CD4-positive, alpha-beta memory T cell (primary cell): ENCODE measurements around the gene NRXN3. TPM values are rescaled to one million over a fixed set of nuclear protein-coding genes. Genes with fewer than 3 reads are reported as not detected.

ENCODE experiments used
- CTCF ChIA-PET: fragments of 350-600 bp; sonication (Branson Sonifier 250); formaldehyde crosslinking; loops from one replicate; lab custom pipeline; 2021; ENCODE audit warnings: inconsistent platforms; ENCODE audit not compliant: partially characterized antibody; lab: Charles Lee
- POLR2A ChIA-PET: fragments of 350-600 bp; sonication (Branson Sonifier 250); formaldehyde crosslinking; loops from one replicate; lab custom pipeline; 2021; ENCODE audit not compliant: partially characterized antibody; lab: Charles Lee
- DNase-seq, 5 donors: peaks; one replicate each; pipeline versions ENCODE4 v3.0.0 to v3.0.0-alpha.2; 2020 to 2022; ENCODE audit warnings: mixed read lengths in 1 of 5
- H3K27ac ChIP-seq: one replicate; pipeline ENCODE4 v1.7.0; 2013; ENCODE audit warnings: low read depth, low read length
- H3K27me3 ChIP-seq: 2 replicates; pipeline ENCODE4 v1.7.0; 2013; ENCODE audit warnings: mild to moderate bottlenecking, low read length, moderate library complexity; ENCODE audit not compliant: insufficient read depth
- H3K36me3 ChIP-seq: 2 replicates; pipeline ENCODE4 v1.7.0; 2013; ENCODE audit warnings: mild to moderate bottlenecking, low read length, moderate library complexity; ENCODE audit not compliant: insufficient read depth
- H3K4me1 ChIP-seq: 2 replicates; pipeline ENCODE4 v1.7.0; 2013; ENCODE audit warnings: mild to moderate bottlenecking, low read length, moderate library complexity; ENCODE audit not compliant: insufficient read depth
- H3K4me3 ChIP-seq, 2 donors: one replicate each; pipeline ENCODE4 v1.7.0; 2013; ENCODE audit warnings: low read length in 2 of 2, mild to moderate bottlenecking in 1 of 2
- H3K9me3 ChIP-seq, 2 donors: one replicate each; pipeline ENCODE4 v1.7.0; 2013; ENCODE audit warnings: low read length in 2 of 2, control low read depth in 1 of 2; ENCODE audit not compliant: control insufficient read depth in 1 of 2
- H3K27ac Mint-ChIP-seq, 7 donors: one replicate each; pipeline ENCODE4 v1.8.0; 2020 to 2021; ENCODE audit warnings: mixed read lengths in 7 of 7, mild to moderate bottlenecking in 6 of 7, inconsistent platforms in 3 of 7, moderate library complexity in 3 of 7
- H3K27me3 Mint-ChIP-seq, 2 donors: one replicate each; pipeline ENCODE4 v1.8.0; 2020 to 2021; ENCODE audit warnings: mixed read lengths in 2 of 2
- H3K36me3 Mint-ChIP-seq, 2 donors: one replicate each; pipeline ENCODE4 v1.8.0; 2020 to 2021; ENCODE audit warnings: mixed read lengths in 2 of 2, inconsistent platforms in 1 of 2, mild to moderate bottlenecking in 1 of 2
- H3K4me1 Mint-ChIP-seq, 4 donors: one replicate each; pipeline ENCODE4 v1.8.0; 2020 to 2021; ENCODE audit warnings: mixed read lengths in 4 of 4, mild to moderate bottlenecking in 1 of 4
- H3K4me3 Mint-ChIP-seq, 8 donors: one replicate each; pipeline ENCODE4 v1.8.0; 2020 to 2021; ENCODE audit warnings: mixed read lengths in 8 of 8, mild to moderate bottlenecking in 7 of 8, moderate library complexity in 6 of 8, inconsistent platforms in 3 of 8
- H3K9me3 Mint-ChIP-seq, 8 donors: one replicate each; pipeline ENCODE4 v1.8.0; 2020 to 2021; ENCODE audit warnings: mixed read lengths in 8 of 8, mild to moderate bottlenecking in 5 of 8, inconsistent platforms in 3 of 8, moderate library complexity in 1 of 8
- intact Hi-C: fragments of 100-400 bp; cut with micrococcal nuclease; formaldehyde crosslinking; loops from one replicate; pipeline ENCODE4 v1.15.1; 2023
- polyA plus RNA-seq, 2 donors: library from polyadenylated mRNA; unstranded; fragments of 300-500 nt; fragmentation: Illumina TruSeq; gene quantifications; one replicate each; pipeline ENCODE4 v1.2.3, GENCODE V29; 2021
- total RNA-seq, 2 experiments: library from RNA; stranded (reverse); gene quantifications; one replicate each; pipeline ENCODE4 v1.2.3, GENCODE V29; 2021

Gene NRXN3
- total and polyA plus RNA-seq, 4 experiments from 2014 or later = not detected

DNA sequence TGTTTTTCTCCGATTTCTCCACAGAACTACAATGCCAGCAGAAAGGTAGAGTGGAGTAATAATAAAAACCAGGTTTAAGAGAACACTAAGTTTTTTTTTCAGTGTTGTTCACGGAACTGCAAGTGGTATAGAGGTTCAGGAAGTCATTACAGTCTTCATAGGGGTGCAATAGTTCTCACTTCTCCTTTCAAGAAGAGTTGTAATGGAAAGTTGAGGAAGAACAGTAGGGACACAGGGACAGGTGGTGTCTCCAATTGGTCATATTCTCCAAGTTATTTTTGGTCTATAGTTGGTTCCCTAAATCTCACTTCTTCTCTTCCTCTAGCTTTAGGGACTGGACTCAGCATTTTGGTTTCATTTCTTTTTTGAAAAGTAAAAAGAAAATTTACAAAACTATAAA is 894.0 kb downstream of the NRXN3 start:
- Mint-ChIP-seq H3K4me3 (no peak overlapping the region), H3K36me3 (no peaks in the 10 kb centered on the region), H3K27ac (no peak overlapping the region), H3K27me3 (peaks cover 0 to 2% of the 10 kb centered on the region in 2 donors), H3K9me3 (peaks cover 0 to 3% (median 0%) of the 10 kb centered on the region in 8 donors), H3K4me1 (no peaks in the 10 kb centered on the region)
- Histone ChIP-seq H3K4me3 (no peak overlapping the region), H3K36me3 (no peaks in the 10 kb centered on the region), H3K27me3 (no peaks in the 10 kb centered on the region), H3K27ac (no peak overlapping the region), H3K9me3 (no peaks in the 10 kb centered on the region), H3K4me1 (no peaks in the 10 kb centered on the region)
- DNase-seq = no peak
- intact Hi-C loops = no loop called here
- POLR2A ChIA-PET = no interaction called here
- CTCF ChIA-PET = no interaction called here

DNA sequence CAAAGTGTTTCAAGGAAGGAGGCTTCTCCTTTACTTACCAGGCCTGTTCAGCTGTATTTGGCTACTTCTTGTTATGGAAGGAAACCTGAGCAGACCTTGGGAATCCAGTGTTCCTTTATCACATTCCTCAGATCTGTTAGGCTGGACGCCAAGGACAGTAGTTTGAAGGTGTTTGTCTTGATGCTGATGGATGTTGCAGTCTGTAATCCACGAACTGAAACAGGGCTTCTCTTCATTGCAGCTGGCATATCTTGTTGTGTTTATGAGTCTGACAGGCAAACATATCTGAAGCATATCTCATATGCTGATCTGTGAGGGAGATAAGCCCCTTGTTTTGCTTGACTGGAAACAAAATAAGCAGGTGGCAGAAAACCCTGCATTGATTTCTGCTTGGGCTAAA is 904.3 kb downstream of the NRXN3 start:
- H3K36me3 ChIP-seq = no peaks in the 10 kb centered on the region
- ChIA-PET CTCF (no interaction called here), POLR2A (no interaction called here)
- no peak overlapping the region for H3K4me3 ChIP-seq
- intact Hi-C loops = no loop called here
- Mint-ChIP-seq H3K4me3 (no peak overlapping the region), H3K27ac (no peak overlapping the region), H3K9me3 (peaks cover 0 to 4% (median 0%) of the 10 kb centered on the region in 8 donors), H3K4me1 (no peaks in the 10 kb centered on the region), H3K36me3 (no peaks in the 10 kb centered on the region), H3K27me3 (peaks cover 0 to 1% of the 10 kb centered on the region in 2 donors)
- H3K27me3 ChIP-seq = no peaks in the 10 kb centered on the region
- no peak for DNase-seq
- no peaks in the 10 kb centered on the region for H3K9me3 ChIP-seq
- H3K4me1 ChIP-seq = no peaks in the 10 kb centered on the region
- no peak overlapping the region for H3K27ac ChIP-seq

DNA sequence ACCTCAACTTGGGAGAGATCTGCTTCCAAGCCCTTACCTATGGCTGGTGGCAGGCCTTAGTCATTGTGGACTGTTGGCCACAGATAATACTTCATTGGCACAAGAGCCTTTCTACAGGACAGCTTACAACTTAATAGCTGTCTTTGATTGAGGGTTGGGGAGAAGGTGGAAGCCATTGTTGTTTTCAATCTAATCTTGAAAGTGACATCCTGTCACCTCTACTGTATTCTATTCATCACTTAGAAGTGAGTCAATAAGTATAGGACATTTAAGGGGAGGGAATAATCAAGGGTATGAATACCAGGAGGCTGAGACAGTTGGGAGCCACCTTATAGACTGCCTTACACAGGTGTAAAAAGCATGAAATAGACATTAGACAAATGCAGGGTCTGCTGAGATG is 906.3 kb downstream of the NRXN3 start:
- Mint-ChIP-seq H3K4me1 (no peaks in the 10 kb centered on the region), H3K27me3 (peaks cover 0 to under 1% of the 10 kb centered on the region in 2 donors), H3K27ac (no peak overlapping the region), H3K36me3 (no peaks in the 10 kb centered on the region), H3K4me3 (no peak overlapping the region), H3K9me3 (peaks cover 0 to 5% (median 0%) of the 10 kb centered on the region in 8 donors)
- H3K36me3 ChIP-seq = no peaks in the 10 kb centered on the region
- intact Hi-C loops = no loop called here
- no peaks in the 10 kb centered on the region for H3K27me3 ChIP-seq
- no peak overlapping the region for H3K27ac ChIP-seq
- POLR2A ChIA-PET = no interaction called here
- H3K4me1 ChIP-seq = no peaks in the 10 kb centered on the region
- DNase-seq = no peak
- H3K4me3 ChIP-seq = no peak overlapping the region
- H3K9me3 ChIP-seq = no peaks in the 10 kb centered on the region
- CTCF ChIA-PET = no interaction called here

DNA sequence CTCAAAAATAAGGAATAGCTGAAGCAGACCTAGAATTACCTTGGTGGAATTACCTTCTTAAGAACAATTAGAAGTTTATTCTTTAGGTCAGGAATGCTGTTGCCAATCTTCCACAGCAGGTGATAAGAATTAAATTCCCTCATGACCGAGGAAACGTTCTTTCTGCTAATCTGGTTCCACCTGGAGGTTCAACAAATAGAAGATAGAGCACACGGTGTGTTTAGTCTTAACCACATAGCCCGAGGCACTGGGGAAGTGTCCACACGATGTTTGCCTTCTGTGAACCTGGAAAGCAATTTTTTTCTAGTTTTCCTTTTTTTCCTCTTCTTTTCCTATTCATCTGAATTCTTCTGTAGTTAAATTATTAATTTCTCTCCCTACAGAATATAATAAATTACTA is 906.9 kb downstream of the NRXN3 start:
- Histone ChIP-seq H3K36me3 (no peaks in the 10 kb centered on the region), H3K27me3 (no peaks in the 10 kb centered on the region), H3K4me3 (no peak overlapping the region), H3K4me1 (no peaks in the 10 kb centered on the region), H3K9me3 (no peaks in the 10 kb centered on the region), H3K27ac (no peak overlapping the region)
- Mint-ChIP-seq H3K27me3 (no peaks in the 10 kb centered on the region), H3K9me3 (peaks cover 0 to 5% (median 0%) of the 10 kb centered on the region in 8 donors), H3K27ac (no peak overlapping the region), H3K4me3 (no peak overlapping the region), H3K4me1 (no peaks in the 10 kb centered on the region), H3K36me3 (no peaks in the 10 kb centered on the region)
- intact Hi-C loops = no loop called here
- DNase-seq = no peak
- ChIA-PET POLR2A (no interaction called here), CTCF (no interaction called here)

DNA sequence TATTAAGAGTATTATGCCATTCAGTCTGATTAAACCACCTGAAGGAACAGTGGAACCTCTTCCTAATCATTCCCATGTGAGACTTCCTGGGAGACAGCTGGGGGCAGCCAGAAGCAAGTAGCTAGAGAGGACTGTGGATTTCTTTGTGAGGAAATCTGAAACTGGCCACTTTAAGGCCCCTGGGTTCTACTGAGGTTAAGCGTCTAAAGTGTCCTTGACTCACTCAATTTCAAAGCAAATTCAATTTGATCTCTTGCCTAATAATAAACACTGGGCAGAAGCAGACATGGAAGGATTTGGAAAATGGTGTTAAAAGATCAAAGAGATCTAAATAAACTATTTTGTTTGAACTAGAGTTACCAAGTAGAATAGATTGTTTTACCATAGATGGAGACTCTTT is 909.9 kb downstream of the NRXN3 start:
- CTCF ChIA-PET = no interaction called here
- Mint-ChIP-seq H3K4me3 (no peak overlapping the region), H3K27ac (no peak overlapping the region), H3K4me1 (no peaks in the 10 kb centered on the region), H3K27me3 (no peaks in the 10 kb centered on the region), H3K36me3 (no peaks in the 10 kb centered on the region), H3K9me3 (peaks cover 0 to 6% (median 0%) of the 10 kb centered on the region in 8 donors)
- POLR2A ChIA-PET = no interaction called here
- DNase-seq = no peak
- Histone ChIP-seq H3K9me3 (no peaks in the 10 kb centered on the region), H3K4me3 (no peak overlapping the region), H3K27ac (no peak overlapping the region), H3K36me3 (no peaks in the 10 kb centered on the region), H3K27me3 (no peaks in the 10 kb centered on the region), H3K4me1 (no peaks in the 10 kb centered on the region)
- intact Hi-C loops = no loop called here

DNA sequence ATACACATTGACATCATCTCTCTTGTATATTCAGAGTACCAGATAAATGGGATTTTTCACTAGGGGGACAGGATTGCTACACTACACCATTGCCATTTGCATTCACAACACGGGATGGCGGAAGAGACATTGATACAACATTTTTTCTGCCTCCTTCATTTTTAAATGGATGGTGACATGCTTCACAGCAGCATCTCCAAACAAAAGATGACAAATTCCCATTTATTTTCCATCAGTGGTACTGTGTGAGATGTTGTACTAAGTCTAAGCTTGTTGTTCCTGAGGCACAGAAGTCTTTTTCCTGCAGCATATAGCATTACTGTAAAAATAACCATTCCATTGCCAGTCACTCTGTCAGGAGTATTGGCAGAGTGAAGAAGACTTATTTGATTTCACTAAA is 912.7 kb downstream of the NRXN3 start:
- H3K9me3 ChIP-seq = no peaks in the 10 kb centered on the region
- no peak overlapping the region for H3K27ac ChIP-seq
- ChIA-PET POLR2A (no interaction called here), CTCF (no interaction called here)
- H3K27me3 ChIP-seq = no peaks in the 10 kb centered on the region
- Mint-ChIP-seq H3K9me3 (peaks cover 0 to 7% (median 0%) of the 10 kb centered on the region in 8 donors), H3K4me1 (no peaks in the 10 kb centered on the region), H3K27ac (no peak overlapping the region), H3K27me3 (no peaks in the 10 kb centered on the region), H3K4me3 (no peak overlapping the region), H3K36me3 (no peaks in the 10 kb centered on the region)
- H3K4me1 ChIP-seq = no peaks in the 10 kb centered on the region
- no peak overlapping the region for H3K4me3 ChIP-seq
- no peaks in the 10 kb centered on the region for H3K36me3 ChIP-seq
- intact Hi-C loops = no loop called here
- DNase-seq = no peak

DNA sequence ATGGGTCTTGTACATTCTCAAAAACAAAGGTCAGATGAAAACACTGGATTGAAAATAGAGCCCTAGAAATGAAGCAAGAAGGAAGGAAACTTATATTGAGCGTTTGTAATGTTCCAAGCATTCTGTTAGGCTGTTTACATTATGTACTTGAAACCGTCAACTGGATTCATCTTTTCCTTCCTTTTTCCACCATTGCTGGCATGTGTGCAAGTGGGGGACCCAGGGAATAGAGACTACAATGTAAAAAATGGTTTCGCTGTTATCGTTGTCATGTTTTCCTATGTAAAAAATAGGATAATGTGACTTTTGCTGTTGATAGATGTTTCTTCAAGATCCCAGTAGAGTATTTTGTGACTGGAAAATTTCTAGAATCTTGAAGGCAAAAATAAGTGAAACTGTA is 913.2 kb downstream of the NRXN3 start:
- ChIA-PET POLR2A (no interaction called here), CTCF (no interaction called here)
- intact Hi-C loops = no loop called here

DNA sequence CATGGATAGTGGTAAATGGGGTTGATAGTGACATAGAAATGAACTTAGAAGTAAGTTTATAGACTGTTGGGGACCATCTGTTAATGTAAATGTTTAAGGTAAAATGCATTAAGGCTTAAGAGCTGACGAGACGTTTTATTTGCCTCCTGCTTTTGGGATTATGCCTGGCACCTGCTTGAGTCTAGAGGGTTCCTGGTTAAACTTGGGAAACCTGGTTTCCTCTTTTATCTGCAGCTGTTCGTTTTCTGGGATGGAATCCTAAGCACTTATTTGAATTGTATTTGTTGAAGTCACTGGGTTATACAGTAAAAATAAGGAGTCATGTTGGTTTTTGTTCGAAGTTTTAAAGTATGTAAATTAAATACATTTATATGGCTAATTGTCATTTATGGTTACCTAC is 914.7 kb downstream of the NRXN3 start:
- POLR2A ChIA-PET = no interaction called here
- Histone ChIP-seq H3K4me3 (no peak overlapping the region), H3K36me3 (no peaks in the 10 kb centered on the region), H3K4me1 (no peaks in the 10 kb centered on the region), H3K9me3 (no peaks in the 10 kb centered on the region), H3K27ac (no peak overlapping the region), H3K27me3 (no peaks in the 10 kb centered on the region)
- Mint-ChIP-seq H3K27ac (no peak overlapping the region), H3K36me3 (no peaks in the 10 kb centered on the region), H3K27me3 (no peaks in the 10 kb centered on the region), H3K4me3 (no peak overlapping the region), H3K4me1 (no peaks in the 10 kb centered on the region), H3K9me3 (peaks cover 0 to 7% (median 0%) of the 10 kb centered on the region in 8 donors)
- no peak for DNase-seq
- CTCF ChIA-PET = no interaction called here
- intact Hi-C loops = no loop called here

More for the DNA sequence above, 913.2 kb downstream of the NRXN3 start:
- Histone ChIP-seq H3K36me3 (no peaks in the 10 kb centered on the region), H3K27ac (no peak overlapping the region), H3K4me3 (no peak overlapping the region), H3K27me3 (no peaks in the 10 kb centered on the region), H3K9me3 (no peaks in the 10 kb centered on the region), H3K4me1 (no peaks in the 10 kb centered on the region)
- Mint-ChIP-seq H3K27ac (no peak overlapping the region), H3K4me3 (no peak overlapping the region), H3K36me3 (no peaks in the 10 kb centered on the region), H3K27me3 (no peaks in the 10 kb centered on the region), H3K4me1 (no peaks in the 10 kb centered on the region), H3K9me3 (peaks cover 0 to 7% (median 0%) of the 10 kb centered on the region in 8 donors)
- DNase-seq = no peak
